Ishikawa (cell line): ENCODE data around the gene RFC4.

Experiments used
- CEBPB ChIP-seq: IDR thresholded peaks from 2 replicates; pipeline ENCODE4 v1.6.1; 2012
- EP300 ChIP-seq: IDR thresholded peaks from 2 replicates; pipeline ENCODE4 v1.6.1; 2012; ENCODE audit warnings: borderline replicate concordance
- FOXM1 ChIP-seq: IDR thresholded peaks from 2 replicates; pipeline ENCODE4 v1.6.1; 2012; ENCODE audit warnings: low read depth, borderline replicate concordance
- NFIC ChIP-seq: IDR thresholded peaks from 2 replicates; pipeline ENCODE4 v1.6.1; 2012
- RAD21 ChIP-seq: IDR thresholded peaks from 2 replicates; pipeline ENCODE4 v1.6.1; 2012; ENCODE audit warnings: low read depth
- TAF1 ChIP-seq: IDR thresholded peaks from 2 replicates; pipeline ENCODE4 v1.6.1; 2012; ENCODE audit warnings: low read depth, mild to moderate bottlenecking
- TCF12 ChIP-seq: IDR thresholded peaks from 2 replicates; pipeline ENCODE4 v1.6.1; 2012; ENCODE audit warnings: low read depth
- USF1 ChIP-seq: IDR thresholded peaks from 2 replicates; pipeline ENCODE4 v1.6.1; 2012
- YY1 ChIP-seq: IDR thresholded peaks from 2 replicates; pipeline ENCODE4 v1.6.1; 2012; ENCODE audit warnings: low read depth
- ZBTB7A ChIP-seq: IDR thresholded peaks from 2 replicates; pipeline ENCODE4 v1.6.1; 2012; ENCODE audit warnings: low read depth
- TF ChIP-seq, protein P1 (sequence below): IDR thresholded peaks from 2 replicates; pipeline ENCODE4 v1.6.1; 2012
- TF ChIP-seq, protein P2 (sequence below): IDR thresholded peaks from 2 replicates; pipeline ENCODE4 v1.6.1; 2012; ENCODE audit warnings: low read depth, mild to moderate bottlenecking

DNA sequence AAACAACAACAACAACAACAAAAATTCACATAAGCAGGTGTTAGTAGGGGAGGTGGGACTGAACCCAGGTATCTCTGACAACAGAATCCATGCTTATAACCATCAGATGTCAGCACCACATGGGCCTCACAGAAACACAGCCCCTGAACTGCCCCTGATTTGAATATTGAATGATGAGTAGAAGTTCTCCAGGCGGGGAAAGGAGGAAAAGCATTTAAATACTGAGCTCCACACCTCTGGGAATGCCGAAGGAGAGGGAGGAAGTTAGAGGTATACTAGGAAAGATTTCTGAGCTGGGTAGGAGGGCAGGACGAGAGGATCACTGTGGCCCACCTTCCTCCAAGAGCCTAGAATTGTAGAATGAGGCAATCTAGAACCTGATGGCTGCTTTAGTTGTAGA is 54.8 kb downstream of the RFC4 start:
- TF ChIP-seq YY1, result no peak
- no peak for TF ChIP-seq TAF1
- TF ChIP-seq, protein P1, sequence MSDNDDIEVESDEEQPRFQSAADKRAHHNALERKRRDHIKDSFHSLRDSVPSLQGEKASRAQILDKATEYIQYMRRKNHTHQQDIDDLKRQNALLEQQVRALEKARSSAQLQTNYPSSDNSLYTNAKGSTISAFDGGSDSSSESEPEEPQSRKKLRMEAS, result no peak
- no peak for TF ChIP-seq ZBTB7A
- TF ChIP-seq NFIC, result no peak
- no peak for TF ChIP-seq EP300
- TF ChIP-seq, protein P2, sequence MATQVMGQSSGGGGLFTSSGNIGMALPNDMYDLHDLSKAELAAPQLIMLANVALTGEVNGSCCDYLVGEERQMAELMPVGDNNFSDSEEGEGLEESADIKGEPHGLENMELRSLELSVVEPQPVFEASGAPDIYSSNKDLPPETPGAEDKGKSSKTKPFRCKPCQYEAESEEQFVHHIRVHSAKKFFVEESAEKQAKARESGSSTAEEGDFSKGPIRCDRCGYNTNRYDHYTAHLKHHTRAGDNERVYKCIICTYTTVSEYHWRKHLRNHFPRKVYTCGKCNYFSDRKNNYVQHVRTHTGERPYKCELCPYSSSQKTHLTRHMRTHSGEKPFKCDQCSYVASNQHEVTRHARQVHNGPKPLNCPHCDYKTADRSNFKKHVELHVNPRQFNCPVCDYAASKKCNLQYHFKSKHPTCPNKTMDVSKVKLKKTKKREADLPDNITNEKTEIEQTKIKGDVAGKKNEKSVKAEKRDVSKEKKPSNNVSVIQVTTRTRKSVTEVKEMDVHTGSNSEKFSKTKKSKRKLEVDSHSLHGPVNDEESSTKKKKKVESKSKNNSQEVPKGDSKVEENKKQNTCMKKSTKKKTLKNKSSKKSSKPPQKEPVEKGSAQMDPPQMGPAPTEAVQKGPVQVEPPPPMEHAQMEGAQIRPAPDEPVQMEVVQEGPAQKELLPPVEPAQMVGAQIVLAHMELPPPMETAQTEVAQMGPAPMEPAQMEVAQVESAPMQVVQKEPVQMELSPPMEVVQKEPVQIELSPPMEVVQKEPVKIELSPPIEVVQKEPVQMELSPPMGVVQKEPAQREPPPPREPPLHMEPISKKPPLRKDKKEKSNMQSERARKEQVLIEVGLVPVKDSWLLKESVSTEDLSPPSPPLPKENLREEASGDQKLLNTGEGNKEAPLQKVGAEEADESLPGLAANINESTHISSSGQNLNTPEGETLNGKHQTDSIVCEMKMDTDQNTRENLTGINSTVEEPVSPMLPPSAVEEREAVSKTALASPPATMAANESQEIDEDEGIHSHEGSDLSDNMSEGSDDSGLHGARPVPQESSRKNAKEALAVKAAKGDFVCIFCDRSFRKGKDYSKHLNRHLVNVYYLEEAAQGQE, result no peak
- no peak for TF ChIP-seq CEBPB
- no peak for TF ChIP-seq RAD21
- TF ChIP-seq FOXM1, result no peak
- no peak for TF ChIP-seq USF1
- TF ChIP-seq TCF12, result no peak
